Activated T-cell treated with anti-CD3 and anti-CD28 coated beads, Interleukin-2, amount 50 U/mL, for 48 hours (primary cell): ENCODE measurements around the gene CYSTM1.
"Not testable (repeated sequence)": the region's sequence is repeated elsewhere in the genome, so short reads cannot be mapped to it uniquely, and the experiment has no call there.

ENCODE experiments used
- DNase-seq, 2 experiments: peaks; one replicate each; pipeline ENCODE4 v3.0.0-alpha.2; 2020

CYSTM1 gene

GRCh38 chr5:140150201-140150600 lies 24.8 kb upstream of the CYSTM1 start:
- no peak for DNase-seq

- DNase-seq = no peak
Measured at GRCh38 chr5:140151144-140152021, 23.6 kb upstream of the CYSTM1 start.

- no peak for DNase-seq
Measured at GRCh38 chr5:140152022-140152999, 22.7 kb upstream of the CYSTM1 start.

- DNase-seq = no peak
Measured at GRCh38 chr5:140153255-140153654, 21.7 kb upstream of the CYSTM1 start.

- DNase-seq = no peak
Measured at GRCh38 chr5:140153905-140154304, 21.1 kb upstream of the CYSTM1 start.

GRCh38 chr5:140154710-140155381 lies 20.1 kb upstream of the CYSTM1 start:
- DNase-seq = not testable (repeated sequence)

GRCh38 chr5:140157032-140157781 lies 17.8 kb upstream of the CYSTM1 start:
- peak; percentile 93 for DNase-seq

GRCh38 chr5:140159014-140159927 lies 15.7 kb upstream of the CYSTM1 start:
- no peak for DNase-seq

- DNase-seq = no peak
Measured at GRCh38 chr5:140162275-140162674, 12.7 kb upstream of the CYSTM1 start.

- no peak for DNase-seq
Measured at GRCh38 chr5:140162781-140163180, 12.2 kb upstream of the CYSTM1 start.

- DNase-seq = no peak
Measured at GRCh38 chr5:140165101-140165922, 9.7 kb upstream of the CYSTM1 start.

GRCh38 chr5:140165923-140166270 lies 9.1 kb upstream of the CYSTM1 start:
- no peak for DNase-seq

- no peak for DNase-seq
Measured at GRCh38 chr5:140166911-140167310, 8.1 kb upstream of the CYSTM1 start.

GRCh38 chr5:140168371-140168770 lies 6.6 kb upstream of the CYSTM1 start:
- no peak for DNase-seq

- DNase-seq = no peak
Measured at GRCh38 chr5:140169410-140169809, 5.6 kb upstream of the CYSTM1 start.

- DNase-seq = no peak
Measured at GRCh38 chr5:140172483-140172882, 2.5 kb upstream of the CYSTM1 start.

GRCh38 chr5:140174014-140174413 lies 974 bp upstream of the CYSTM1 start:
- no peak for DNase-seq

GRCh38 chr5:140175367-140176030 lies 511 bp downstream of the CYSTM1 start:
- DNase-seq = peak; percentile 74 to 80

- no peak for DNase-seq
Measured at GRCh38 chr5:140176031-140176387, 1.0 kb downstream of the CYSTM1 start.

GRCh38 chr5:140178086-140178410 lies 3.1 kb downstream of the CYSTM1 start:
- no peak for DNase-seq
